SK-N-SH (cell line): ENCODE data around the gene C2CD3. TPM values are rescaled to one million over a fixed set of nuclear protein-coding genes. Genes with fewer than 3 reads are reported as not detected.

ENCODE experiments used
- CTCF ChIA-PET: fragments of 300-600, 350-600 bp; formaldehyde crosslinking; extraction: SDS; loops from one replicate; lab custom pipeline; 2021; lab: Yijun Ruan, JAX
- POLR2A ChIA-PET: fragments of 350-600 bp; sonication (Branson Sonifier 250); formaldehyde crosslinking; extraction: SDS; loops from one replicate; lab custom pipeline; 2020; ENCODE audit warnings: antibody characterized with exemption, inconsistent platforms; lab: Yijun Ruan, JAX
- DNase-seq: peaks from one replicate; pipeline ENCODE4 v3.0.0; 2012
- H2AFZ ChIP-seq: fragments of 200-600 bp; sonication (generic); 2 replicates; pipeline ENCODE4 v1.8.1; 2016; ENCODE audit warnings: antibody characterized with exemption, mild to moderate bottlenecking, low read depth
- H3F3A ChIP-seq: fragments of 200-600 bp; sonication (generic); replicated peaks from 2 replicates; pipeline ENCODE3; 2016; ENCODE audit warnings: antibody characterized with exemption, mild to moderate bottlenecking; ENCODE audit not compliant: insufficient read depth
- H3K27ac ChIP-seq, 2 experiments: fragments of 200-500 bp in 1 of 2; fragments of 200-600 bp in 1 of 2; sonication (Bioruptor generic) in 1 of 2; sonication (generic), shearing (Covaris generic) in 1 of 2; 2 replicates each; pipeline versions ENCODE4 v1.5.1 to v1.6.1; 2014 to 2016; ENCODE audit warnings: low read depth in 2 of 2, inconsistent platforms in 1 of 2, low read length in 1 of 2, mild to moderate bottlenecking in 1 of 2, mixed read lengths in 1 of 2
- H3K27me3 ChIP-seq: fragments of 200-600 bp; sonication (generic), shearing (Covaris generic); 2 replicates; pipeline ENCODE4 v1.6.1; 2016; ENCODE audit warnings: mixed run types; ENCODE audit not compliant: insufficient read depth
- H3K36me3 ChIP-seq, 2 experiments: fragments of 200-500 bp in 1 of 2; fragments of 200-600 bp in 1 of 2; sonication (Bioruptor generic) in 1 of 2; sonication (generic) in 1 of 2; replicated peaks in 1 of 2; 2 replicates each; pipeline versions ENCODE3 to v1.5.1; 2014 to 2016; ENCODE audit warnings: low read length in 1 of 2, mild to moderate bottlenecking in 1 of 2; ENCODE audit not compliant: insufficient read depth in 2 of 2, control insufficient read depth in 1 of 2
- H3K4me1 ChIP-seq, 2 experiments: fragments of 200-500 bp in 1 of 2; fragments of 200-600 bp in 1 of 2; sonication (Bioruptor generic) in 1 of 2; sonication (generic), shearing (Covaris generic) in 1 of 2; 2 replicates each; pipeline versions ENCODE4 v1.5.1 to v1.6.1; 2014 to 2016; ENCODE audit warnings: low read depth in 1 of 2, low read length in 1 of 2, mixed run types in 1 of 2; ENCODE audit not compliant: insufficient read depth in 2 of 2, control insufficient read depth in 1 of 2
- H3K4me2 ChIP-seq: fragments of 200-600 bp; sonication (generic), shearing (Covaris generic); 2 replicates; pipeline ENCODE4 v1.6.1; 2017; ENCODE audit warnings: mixed run types
- H3K4me3 ChIP-seq, 2 experiments: fragments of 200-500 bp in 1 of 2; fragments of 200-600 bp in 1 of 2; sonication (Bioruptor generic) in 1 of 2; sonication (generic), shearing (Covaris generic) in 1 of 2; 2 replicates each; pipeline versions ENCODE4 v1.5.1 to v1.8.1; 2014 to 2016; ENCODE audit warnings: low read depth in 2 of 2, inconsistent platforms in 1 of 2, low read length in 1 of 2, mild to moderate bottlenecking in 1 of 2, mixed read lengths in 1 of 2, moderate library complexity in 1 of 2
- H3K79me2 ChIP-seq: fragments of 200-600 bp; sonication (generic); 2 replicates; pipeline ENCODE4 v1.8.1; 2017; ENCODE audit warnings: mild to moderate bottlenecking; ENCODE audit not compliant: insufficient read depth
- H3K9ac ChIP-seq: fragments of 200-600 bp; sonication (generic); 2 replicates; pipeline ENCODE4 v1.6.1; 2017; ENCODE audit warnings: mixed run types
- H3K9me2 ChIP-seq: fragments of 200-600 bp; sonication (generic); 2 replicates; pipeline ENCODE4 v1.6.1; 2017; ENCODE audit warnings: mixed run types
- H3K9me3 ChIP-seq: fragments of 200-600 bp; sonication (generic); 2 replicates; pipeline ENCODE4 v1.6.1; 2017; ENCODE audit warnings: mixed run types, mild to moderate bottlenecking, moderate library complexity
- H4K20me1 ChIP-seq: fragments of 200-600 bp; sonication (generic); 2 replicates; pipeline ENCODE4 v1.6.1; 2017; ENCODE audit warnings: mild to moderate bottlenecking, mixed run types; ENCODE audit not compliant: insufficient read depth
- EP300 ChIP-seq, 2 experiments: IDR thresholded peaks; 2 replicates each; pipeline versions ENCODE4 v1.4.0 to v1.6.1; 2012; ENCODE audit warnings: borderline replicate concordance in 1 of 2, low read depth in 1 of 2, low read length in 1 of 2
- EZH2phosphoT487 ChIP-seq: fragments of 200-600 bp; sonication (generic); IDR thresholded peaks from 2 replicates; pipeline ENCODE4 v1.6.1; 2017; ENCODE audit warnings: low read depth, mixed run types, mild to moderate bottlenecking, antibody characterized with exemption, moderate library complexity, borderline replicate concordance
- FOSL2 ChIP-seq: IDR thresholded peaks from 2 replicates; pipeline ENCODE4 v1.4.0; 2012; ENCODE audit warnings: low read depth, mild to moderate bottlenecking, moderate library complexity, borderline replicate concordance
- FOXJ3 ChIP-seq: sonication (generic); formaldehyde crosslinking; IDR thresholded peaks from 2 replicates; pipeline ENCODE4 v1.5.1; 2020; ENCODE audit warnings: mild to moderate bottlenecking, missing genetic modification reagents
- GABPA ChIP-seq: IDR thresholded peaks from 2 replicates; pipeline ENCODE4 v1.4.0; 2012; ENCODE audit warnings: low read depth, mild to moderate bottlenecking
- JUND ChIP-seq: IDR thresholded peaks from 2 replicates; pipeline ENCODE4 v1.4.0; 2012
- MAX ChIP-seq: IDR thresholded peaks from 2 replicates; pipeline ENCODE4 v1.4.0; 2012; ENCODE audit warnings: low read depth
- MXI1 ChIP-seq: IDR thresholded peaks from 2 replicates; pipeline ENCODE4 v1.6.1; 2012; ENCODE audit warnings: mild to moderate bottlenecking, low read depth, low read length, improper control_type of control experiment
- POLR2AphosphoS5 ChIP-seq: IDR thresholded peaks from 2 replicates; pipeline ENCODE4 v1.6.1; 2012; ENCODE audit warnings: low read depth, low read length
- RXRA ChIP-seq: IDR thresholded peaks from 2 replicates; pipeline ENCODE4 v1.4.0; 2012; ENCODE audit warnings: low read depth, mild to moderate bottlenecking, borderline replicate concordance
- SIN3A ChIP-seq: IDR thresholded peaks from 2 replicates; pipeline ENCODE4 v1.6.1; 2012; ENCODE audit warnings: low read depth, mild to moderate bottlenecking, low read length, moderate library complexity, borderline replicate concordance
- SMC3 ChIP-seq: IDR thresholded peaks from 2 replicates; pipeline ENCODE4 v1.6.1; 2012; ENCODE audit warnings: low read depth, low read length, improper control_type of control experiment
- TAF1 ChIP-seq: IDR thresholded peaks from 2 replicates; pipeline ENCODE4 v1.6.1; 2012; ENCODE audit warnings: low read depth, mild to moderate bottlenecking, low read length, moderate library complexity, borderline replicate concordance
- TCF12 ChIP-seq: IDR thresholded peaks from 2 replicates; pipeline ENCODE4 v1.4.0; 2012
- WGBS: methylation state at CpG from one replicate; pipeline ENCODE4 v1.1.6; 2017; ENCODE audit warnings: low lambda C conversion rate; 5-methylcytosine and 5-hydroxymethylcytosine counted together
- polyA plus RNA-seq, 3 experiments: library from polyadenylated mRNA; depleted of rRNA; stranded (reverse); fragments of >200 nt; gene quantifications; 2 replicates each; pipeline ENCODE4 v1.2.3, GENCODE V29; 2012
- TF ChIP-seq, protein P1 (sequence below): IDR thresholded peaks from 2 replicates; pipeline ENCODE4; 2012
- TF ChIP-seq, protein P2 (sequence below): IDR thresholded peaks from 2 replicates; pipeline ENCODE4 v1.4.0; 2012; ENCODE audit warnings: low read depth, borderline replicate concordance
- TF ChIP-seq, protein P3 (sequence below): fragments of 150-350 bp; IDR thresholded peaks from 2 replicates; pipeline ENCODE4 v1.6.1; 2016; ENCODE audit warnings: mild to moderate bottlenecking, low read depth, low read length
- TF ChIP-seq, protein P4 (sequence below): IDR thresholded peaks from 2 replicates; pipeline ENCODE4 v1.6.1; 2012; ENCODE audit warnings: mild to moderate bottlenecking, low read depth, low read length, moderate library complexity
- TF ChIP-seq, protein P5 (sequence below): fragments of 150-350 bp; IDR thresholded peaks from 2 replicates; pipeline ENCODE4 v1.6.1; 2017; ENCODE audit warnings: antibody characterized with exemption, low read length, low read depth, borderline replicate concordance
- TF ChIP-seq, protein P6 (sequence below): IDR thresholded peaks from 2 replicates; pipeline ENCODE4 v1.4.0; 2012; ENCODE audit warnings: low read depth, borderline replicate concordance

The C2CD3 gene
- polyA plus RNA-seq, 1 of the 3 experiments (the other 2 are of a cell fraction): 7.0 TPM

GRCh38 chr11:74171997-74172396, 1.2 kb upstream of the C2CD3 start:
- CTCF ChIA-PET: interaction anchor here (1.5 kb wide), 2 partner anchors 12 to 207 kb away, joined by 3 read pairs; no protein-coding TSS in a partner anchor
- H3K79me2 ChIP-seq: peaks cover 90% of the 10 kb centered on the region
- peaks cover 11% of the 10 kb centered on the region for H3F3A ChIP-seq
- no peaks in the 10 kb centered on the region for H3K9me2 ChIP-seq
- POLR2A ChIA-PET: interaction anchor here (0.6 kb wide), 1 partner anchor 16 kb away, joined by 3 read pairs; no protein-coding TSS in a partner anchor
- H4K20me1 ChIP-seq: no peaks in the 10 kb centered on the region
- no peaks in the 10 kb centered on the region for H3K9me3 ChIP-seq
- DNase-seq: no peak
- WGBS: 5% methylated on average over 5 of the region's 5 CpGs
- no peaks in the 10 kb centered on the region for H3K27me3 ChIP-seq
- H3K4me1 ChIP-seq: peaks cover 12 to 18% of the 10 kb centered on the region in 2 experiments; a peak in 3 of 4 replicates
- H3K4me2 ChIP-seq: peak overlapping the region; percentile 93
- H3K36me3 ChIP-seq: peaks cover 13 to 26% of the 10 kb centered on the region in 2 experiments
- peak overlapping the region; percentile 92 for H3K9ac ChIP-seq
- peak overlapping the region; percentile 94; the same call in 1 of the 2 replicates for H2AFZ ChIP-seq
- H3K27ac ChIP-seq: peak overlapping the region; percentile 16 to 86; a peak in 3 of 4 replicates
- H3K4me3 ChIP-seq: peak overlapping the region; percentile 90 to 95
- TF ChIP-seq, protein P1, sequence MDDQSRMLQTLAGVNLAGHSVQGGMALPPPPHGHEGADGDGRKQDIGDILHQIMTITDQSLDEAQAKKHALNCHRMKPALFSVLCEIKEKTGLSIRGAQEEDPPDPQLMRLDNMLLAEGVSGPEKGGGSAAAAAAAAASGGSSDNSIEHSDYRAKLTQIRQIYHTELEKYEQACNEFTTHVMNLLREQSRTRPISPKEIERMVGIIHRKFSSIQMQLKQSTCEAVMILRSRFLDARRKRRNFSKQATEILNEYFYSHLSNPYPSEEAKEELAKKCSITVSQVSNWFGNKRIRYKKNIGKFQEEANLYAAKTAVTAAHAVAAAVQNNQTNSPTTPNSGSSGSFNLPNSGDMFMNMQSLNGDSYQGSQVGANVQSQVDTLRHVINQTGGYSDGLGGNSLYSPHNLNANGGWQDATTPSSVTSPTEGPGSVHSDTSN: no peak
- TF ChIP-seq, protein P2, sequence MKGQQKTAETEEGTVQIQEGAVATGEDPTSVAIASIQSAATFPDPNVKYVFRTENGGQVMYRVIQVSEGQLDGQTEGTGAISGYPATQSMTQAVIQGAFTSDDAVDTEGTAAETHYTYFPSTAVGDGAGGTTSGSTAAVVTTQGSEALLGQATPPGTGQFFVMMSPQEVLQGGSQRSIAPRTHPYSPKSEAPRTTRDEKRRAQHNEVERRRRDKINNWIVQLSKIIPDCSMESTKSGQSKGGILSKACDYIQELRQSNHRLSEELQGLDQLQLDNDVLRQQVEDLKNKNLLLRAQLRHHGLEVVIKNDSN: no peak
- TF ChIP-seq TCF12 (no peak), RXRA (no peak), POLR2AphosphoS5 (no peak), FOXJ3 (no peak), GABPA (no peak), MAX (no peak), MXI1 (no peak), JUND (no peak), TAF1 (no peak), SIN3A (no peak), EZH2phosphoT487 (no peak), FOSL2 (no peak), EP300 (IDR thresholded peaks at IDR 0.05; ENCODE audit: borderline replicate concordance in 1 of 2, low read depth in 1 of 2, low read length in 1 of 2) (no peak), SMC3 (no peak)
- TF ChIP-seq, protein P3, sequence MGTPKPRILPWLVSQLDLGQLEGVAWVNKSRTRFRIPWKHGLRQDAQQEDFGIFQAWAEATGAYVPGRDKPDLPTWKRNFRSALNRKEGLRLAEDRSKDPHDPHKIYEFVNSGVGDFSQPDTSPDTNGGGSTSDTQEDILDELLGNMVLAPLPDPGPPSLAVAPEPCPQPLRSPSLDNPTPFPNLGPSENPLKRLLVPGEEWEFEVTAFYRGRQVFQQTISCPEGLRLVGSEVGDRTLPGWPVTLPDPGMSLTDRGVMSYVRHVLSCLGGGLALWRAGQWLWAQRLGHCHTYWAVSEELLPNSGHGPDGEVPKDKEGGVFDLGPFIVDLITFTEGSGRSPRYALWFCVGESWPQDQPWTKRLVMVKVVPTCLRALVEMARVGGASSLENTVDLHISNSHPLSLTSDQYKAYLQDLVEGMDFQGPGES: no peak
- TF ChIP-seq, protein P4, sequence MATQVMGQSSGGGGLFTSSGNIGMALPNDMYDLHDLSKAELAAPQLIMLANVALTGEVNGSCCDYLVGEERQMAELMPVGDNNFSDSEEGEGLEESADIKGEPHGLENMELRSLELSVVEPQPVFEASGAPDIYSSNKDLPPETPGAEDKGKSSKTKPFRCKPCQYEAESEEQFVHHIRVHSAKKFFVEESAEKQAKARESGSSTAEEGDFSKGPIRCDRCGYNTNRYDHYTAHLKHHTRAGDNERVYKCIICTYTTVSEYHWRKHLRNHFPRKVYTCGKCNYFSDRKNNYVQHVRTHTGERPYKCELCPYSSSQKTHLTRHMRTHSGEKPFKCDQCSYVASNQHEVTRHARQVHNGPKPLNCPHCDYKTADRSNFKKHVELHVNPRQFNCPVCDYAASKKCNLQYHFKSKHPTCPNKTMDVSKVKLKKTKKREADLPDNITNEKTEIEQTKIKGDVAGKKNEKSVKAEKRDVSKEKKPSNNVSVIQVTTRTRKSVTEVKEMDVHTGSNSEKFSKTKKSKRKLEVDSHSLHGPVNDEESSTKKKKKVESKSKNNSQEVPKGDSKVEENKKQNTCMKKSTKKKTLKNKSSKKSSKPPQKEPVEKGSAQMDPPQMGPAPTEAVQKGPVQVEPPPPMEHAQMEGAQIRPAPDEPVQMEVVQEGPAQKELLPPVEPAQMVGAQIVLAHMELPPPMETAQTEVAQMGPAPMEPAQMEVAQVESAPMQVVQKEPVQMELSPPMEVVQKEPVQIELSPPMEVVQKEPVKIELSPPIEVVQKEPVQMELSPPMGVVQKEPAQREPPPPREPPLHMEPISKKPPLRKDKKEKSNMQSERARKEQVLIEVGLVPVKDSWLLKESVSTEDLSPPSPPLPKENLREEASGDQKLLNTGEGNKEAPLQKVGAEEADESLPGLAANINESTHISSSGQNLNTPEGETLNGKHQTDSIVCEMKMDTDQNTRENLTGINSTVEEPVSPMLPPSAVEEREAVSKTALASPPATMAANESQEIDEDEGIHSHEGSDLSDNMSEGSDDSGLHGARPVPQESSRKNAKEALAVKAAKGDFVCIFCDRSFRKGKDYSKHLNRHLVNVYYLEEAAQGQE: no peak
- TF ChIP-seq, protein P5, sequence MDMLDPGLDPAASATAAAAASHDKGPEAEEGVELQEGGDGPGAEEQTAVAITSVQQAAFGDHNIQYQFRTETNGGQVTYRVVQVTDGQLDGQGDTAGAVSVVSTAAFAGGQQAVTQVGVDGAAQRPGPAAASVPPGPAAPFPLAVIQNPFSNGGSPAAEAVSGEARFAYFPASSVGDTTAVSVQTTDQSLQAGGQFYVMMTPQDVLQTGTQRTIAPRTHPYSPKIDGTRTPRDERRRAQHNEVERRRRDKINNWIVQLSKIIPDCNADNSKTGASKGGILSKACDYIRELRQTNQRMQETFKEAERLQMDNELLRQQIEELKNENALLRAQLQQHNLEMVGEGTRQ: no peak
- TF ChIP-seq, protein P6, sequence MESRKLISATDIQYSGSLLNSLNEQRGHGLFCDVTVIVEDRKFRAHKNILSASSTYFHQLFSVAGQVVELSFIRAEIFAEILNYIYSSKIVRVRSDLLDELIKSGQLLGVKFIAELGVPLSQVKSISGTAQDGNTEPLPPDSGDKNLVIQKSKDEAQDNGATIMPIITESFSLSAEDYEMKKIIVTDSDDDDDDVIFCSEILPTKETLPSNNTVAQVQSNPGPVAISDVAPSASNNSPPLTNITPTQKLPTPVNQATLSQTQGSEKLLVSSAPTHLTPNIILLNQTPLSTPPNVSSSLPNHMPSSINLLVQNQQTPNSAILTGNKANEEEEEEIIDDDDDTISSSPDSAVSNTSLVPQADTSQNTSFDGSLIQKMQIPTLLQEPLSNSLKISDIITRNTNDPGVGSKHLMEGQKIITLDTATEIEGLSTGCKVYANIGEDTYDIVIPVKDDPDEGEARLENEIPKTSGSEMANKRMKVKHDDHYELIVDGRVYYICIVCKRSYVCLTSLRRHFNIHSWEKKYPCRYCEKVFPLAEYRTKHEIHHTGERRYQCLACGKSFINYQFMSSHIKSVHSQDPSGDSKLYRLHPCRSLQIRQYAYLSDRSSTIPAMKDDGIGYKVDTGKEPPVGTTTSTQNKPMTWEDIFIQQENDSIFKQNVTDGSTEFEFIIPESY: no peak
